CD4-positive, alpha-beta T cell treated with Interleukin-4 for 4 hours (primary cell): ENCODE results near the gene SCAMP1.

Experiments used
- DNase-seq: peaks from one replicate; pipeline ENCODE4 v3.0.0-alpha.2; 2020

Gene SCAMP1

GRCh38 chr5:78499485-78499884 is 139.1 kb downstream of the SCAMP1 start:
- DNase-seq = no peak

- no peak for DNase-seq
Measured at GRCh38 chr5:78500028-78500427, 139.6 kb downstream of the SCAMP1 start.

GRCh38 chr5:78500871-78501270 is 140.5 kb downstream of the SCAMP1 start:
- DNase-seq = no peak

GRCh38 chr5:78501411-78502352 is 141.3 kb downstream of the SCAMP1 start:
- no peak for DNase-seq

GRCh38 chr5:78503958-78504653 is 143.7 kb downstream of the SCAMP1 start:
- DNase-seq = no peak

GRCh38 chr5:78504704-78505677 is 144.6 kb downstream of the SCAMP1 start:
- no peak for DNase-seq

GRCh38 chr5:78505860-78506259 is 145.4 kb downstream of the SCAMP1 start:
- DNase-seq = no peak

- DNase-seq = no peak
Measured at GRCh38 chr5:78506261-78507024, 146.0 kb downstream of the SCAMP1 start.

GRCh38 chr5:78507531-78507930 is 147.1 kb downstream of the SCAMP1 start:
- DNase-seq = no peak

GRCh38 chr5:78508186-78508765 is 147.9 kb downstream of the SCAMP1 start:
- DNase-seq = no peak

GRCh38 chr5:78509145-78509865 is 148.9 kb downstream of the SCAMP1 start:
- no peak for DNase-seq

GRCh38 chr5:78509884-78510769 is 149.7 kb downstream of the SCAMP1 start:
- DNase-seq = peak; percentile 24

GRCh38 chr5:78511121-78511906 is 150.9 kb downstream of the SCAMP1 start:
- no peak for DNase-seq

- no peak for DNase-seq
Measured at GRCh38 chr5:78512435-78512834, 152.0 kb downstream of the SCAMP1 start.

- DNase-seq = no peak
Measured at GRCh38 chr5:78513441-78513840, 153.0 kb downstream of the SCAMP1 start.

GRCh38 chr5:78514427-78515330 is 154.3 kb downstream of the SCAMP1 start:
- no peak for DNase-seq

- no peak for DNase-seq
Measured at GRCh38 chr5:78515670-78516069, 155.3 kb downstream of the SCAMP1 start.
